Measurements from ENCODE around the gene PTPN21. TPM values are rescaled to one million over a fixed set of nuclear protein-coding genes. Genes with fewer than 3 reads are reported as not detected.

The PTPN21 gene
- total RNA-seq, 2 donors from 2014 or later, result 0.14 to 0.95 TPM

- H3K4me1 Mint-ChIP-seq (ENCODE audit: low read depth), result no peaks in the 10 kb centered on the region
- ATAC-seq (replicated peaks in 1 of 2) (no peak), DNase-seq (no peak)
- no peaks in the 10 kb centered on the region for H3K9me3 Mint-ChIP-seq
- H3K27ac Mint-ChIP-seq, result no peak overlapping the region
- H3K4me3 Mint-ChIP-seq, result no peak overlapping the region
- H3K27me3 Mint-ChIP-seq (ENCODE audit: low read depth), result peaks cover 18% of the 10 kb centered on the region
- H3K36me3 Mint-ChIP-seq (ENCODE audit: insufficient read depth in 2 of 2), result no peaks in the 10 kb centered on the region
These were observed 64.6 kb downstream of the PTPN21 start for GRCh38 chr14:88490168-88490567.

- Mint-ChIP-seq H3K4me1 (ENCODE audit: low read depth) (no peaks in the 10 kb centered on the region), H3K27ac (no peak overlapping the region), H3K27me3 (ENCODE audit: low read depth) (peaks cover 12% of the 10 kb centered on the region), H3K9me3 (no peaks in the 10 kb centered on the region), H3K4me3 (no peak overlapping the region), H3K36me3 (ENCODE audit: insufficient read depth in 2 of 2) (no peaks in the 10 kb centered on the region)
- DNase-seq (no peak), ATAC-seq (replicated peaks in 1 of 2) (no peak)
These were observed 65.9 kb downstream of the PTPN21 start for GRCh38 chr14:88488897-88489296.

- peaks cover 4% of the 10 kb centered on the region for H3K27me3 Mint-ChIP-seq (ENCODE audit: low read depth)
- no peak for DNase-seq
- H3K36me3 Mint-ChIP-seq (ENCODE audit: insufficient read depth in 2 of 2), result no peaks in the 10 kb centered on the region
- no peak overlapping the region for H3K27ac Mint-ChIP-seq
- no peaks in the 10 kb centered on the region for H3K9me3 Mint-ChIP-seq
- no peak overlapping the region for H3K4me3 Mint-ChIP-seq
- H3K4me1 Mint-ChIP-seq (ENCODE audit: low read depth), result no peaks in the 10 kb centered on the region
- ATAC-seq (replicated peaks in 1 of 2), result no peak
These were observed 66.7 kb downstream of the PTPN21 start for GRCh38 chr14:88488081-88488480.

GRCh38 chr14:88482524-88482923, 72.3 kb downstream of the PTPN21 start:
- no peaks in the 10 kb centered on the region for H3K9me3 Mint-ChIP-seq
- peaks cover 7% of the 10 kb centered on the region for H3K27me3 Mint-ChIP-seq (ENCODE audit: low read depth)
- H3K36me3 Mint-ChIP-seq (ENCODE audit: insufficient read depth in 2 of 2), result no peaks in the 10 kb centered on the region
- DNase-seq (no peak), ATAC-seq (replicated peaks in 1 of 2) (no peak)
- H3K4me1 Mint-ChIP-seq (ENCODE audit: low read depth), result no peaks in the 10 kb centered on the region
- H3K27ac Mint-ChIP-seq, result no peak overlapping the region
- H3K4me3 Mint-ChIP-seq, result no peak overlapping the region

DNA sequence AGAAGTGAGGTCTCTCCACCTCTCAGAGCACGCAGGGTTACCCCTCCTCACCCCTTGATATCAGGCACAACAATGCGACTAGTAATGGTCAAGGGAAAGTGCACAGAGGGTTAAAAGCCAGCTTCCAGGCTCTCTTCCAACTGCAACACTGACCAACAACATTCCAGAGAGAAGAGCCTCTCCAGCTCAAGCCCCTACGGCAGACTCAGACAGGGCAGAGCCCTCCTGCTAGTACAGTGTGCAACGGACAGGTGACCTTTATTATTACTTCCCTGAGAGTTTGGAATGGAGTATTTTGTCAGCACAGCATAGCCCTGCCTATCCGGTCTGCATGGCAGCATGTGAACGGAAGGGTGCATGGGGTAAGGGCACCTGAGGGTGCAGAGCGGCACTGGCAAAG, 73.0 kb downstream of the PTPN21 start:
- DNase-seq (no peak), ATAC-seq (replicated peaks in 1 of 2) (no peak)
- no peaks in the 10 kb centered on the region for H3K36me3 Mint-ChIP-seq (ENCODE audit: insufficient read depth in 2 of 2)
- peaks cover 7% of the 10 kb centered on the region for H3K27me3 Mint-ChIP-seq (ENCODE audit: low read depth)
- no peak overlapping the region for H3K27ac Mint-ChIP-seq
- H3K4me3 Mint-ChIP-seq, result no peak overlapping the region
- H3K9me3 Mint-ChIP-seq, result no peaks in the 10 kb centered on the region
- no peaks in the 10 kb centered on the region for H3K4me1 Mint-ChIP-seq (ENCODE audit: low read depth)

- no peak overlapping the region for H3K4me3 Mint-ChIP-seq
- H3K36me3 Mint-ChIP-seq (ENCODE audit: insufficient read depth in 2 of 2), result no peaks in the 10 kb centered on the region
- DNase-seq (no peak), ATAC-seq (replicated peaks in 1 of 2) (no peak)
- H3K27me3 Mint-ChIP-seq (ENCODE audit: low read depth), result peaks cover 7% of the 10 kb centered on the region
- H3K4me1 Mint-ChIP-seq (ENCODE audit: low read depth), result no peaks in the 10 kb centered on the region
- no peaks in the 10 kb centered on the region for H3K9me3 Mint-ChIP-seq
- H3K27ac Mint-ChIP-seq, result no peak overlapping the region
These were observed 73.7 kb downstream of the PTPN21 start for GRCh38 chr14:88481059-88481458.

DNA sequence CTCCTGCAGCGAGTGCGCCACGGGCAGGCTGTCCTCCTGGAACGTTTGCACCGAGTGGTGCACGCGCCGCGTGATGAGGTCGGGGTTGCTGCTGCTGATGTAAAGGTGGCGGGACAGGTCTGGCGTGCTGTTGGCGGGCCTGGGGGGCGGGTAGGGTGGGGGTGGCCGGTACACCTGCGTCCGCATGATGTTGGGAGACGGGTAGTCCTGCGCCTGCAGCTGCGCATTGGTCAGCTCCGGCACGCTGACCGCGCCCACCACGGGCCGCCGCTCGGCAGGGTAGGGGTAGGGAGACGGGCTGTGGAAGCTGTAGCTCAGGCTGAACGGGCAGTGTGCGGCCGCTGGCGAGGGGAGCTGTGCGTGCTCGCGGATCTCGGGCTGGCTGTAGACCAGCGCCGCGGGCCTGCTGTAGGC, 75.2 kb downstream of the PTPN21 start:
- H3K9me3 Mint-ChIP-seq, result no peaks in the 10 kb centered on the region
- no peak overlapping the region for H3K4me3 Mint-ChIP-seq
- DNase-seq (no peak), ATAC-seq (replicated peaks in 1 of 2) (no peak)
- H3K27ac Mint-ChIP-seq, result no peak overlapping the region
- no peaks in the 10 kb centered on the region for H3K36me3 Mint-ChIP-seq (ENCODE audit: insufficient read depth in 2 of 2)
- H3K27me3 Mint-ChIP-seq (ENCODE audit: low read depth), result peaks cover 7% of the 10 kb centered on the region
- no peaks in the 10 kb centered on the region for H3K4me1 Mint-ChIP-seq (ENCODE audit: low read depth)

DNA sequence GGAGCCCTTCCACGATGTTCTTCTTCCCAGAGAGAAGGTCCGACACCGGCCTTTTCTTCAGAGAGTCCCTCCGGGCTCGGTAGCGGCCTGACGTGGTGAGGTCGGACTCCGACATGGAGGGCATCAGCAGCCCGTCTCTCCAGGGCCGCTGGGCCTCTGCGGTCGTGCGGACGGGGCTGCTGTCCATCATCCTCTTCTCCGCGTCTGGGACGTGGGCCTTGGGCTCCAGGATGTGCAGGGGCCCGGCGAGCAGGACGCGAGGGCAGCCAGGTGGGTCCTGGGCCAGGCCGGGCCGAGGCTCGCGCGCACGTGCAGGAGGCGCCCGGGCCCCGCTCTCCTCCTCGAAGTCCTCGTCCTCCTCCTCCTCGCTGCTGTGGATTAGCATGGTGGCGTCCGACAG, 75.9 kb downstream of the PTPN21 start:
- H3K27me3 Mint-ChIP-seq (ENCODE audit: low read depth), result peaks cover 7% of the 10 kb centered on the region
- H3K4me3 Mint-ChIP-seq, result no peak overlapping the region
- no peak for DNase-seq
- no peaks in the 10 kb centered on the region for H3K9me3 Mint-ChIP-seq
- no peak for ATAC-seq (replicated peaks in 1 of 2)
- H3K4me1 Mint-ChIP-seq (ENCODE audit: low read depth), result no peaks in the 10 kb centered on the region
- H3K36me3 Mint-ChIP-seq (ENCODE audit: insufficient read depth in 2 of 2), result no peaks in the 10 kb centered on the region
- no peak overlapping the region for H3K27ac Mint-ChIP-seq

DNA sequence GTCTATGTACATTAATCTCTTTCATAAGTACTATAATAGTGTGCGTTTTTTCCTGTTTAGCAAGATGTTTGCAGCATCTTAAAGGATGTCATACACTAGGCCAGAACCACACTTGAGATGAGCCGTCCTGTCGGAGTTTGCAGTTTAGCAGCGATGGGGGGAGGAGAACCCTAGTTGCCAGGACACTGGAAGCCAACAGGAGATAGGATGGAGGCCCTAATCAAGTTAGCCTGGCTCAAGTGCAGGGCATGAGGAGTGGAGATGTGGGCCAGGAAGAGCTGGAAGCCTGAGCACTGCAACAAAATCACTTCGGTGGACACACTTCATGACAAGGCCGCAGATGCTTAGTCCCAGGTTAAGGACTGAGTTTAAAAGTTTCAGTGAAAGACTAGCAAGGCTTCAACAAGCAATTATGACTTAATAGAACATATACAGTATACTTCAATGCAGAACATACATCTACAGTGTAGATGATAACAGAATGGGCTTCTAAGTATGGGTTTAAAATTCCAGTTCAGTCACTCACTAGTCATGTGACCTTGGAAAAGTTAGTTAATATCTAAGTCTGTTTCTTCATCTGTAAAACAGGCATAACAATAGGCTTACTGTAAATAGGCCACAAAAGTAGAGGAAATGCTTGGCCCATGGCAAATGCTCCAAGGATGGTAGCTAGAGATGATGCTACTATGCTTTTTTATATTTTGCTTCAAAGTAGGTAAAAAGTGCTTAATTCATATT, 77.1 kb downstream of the PTPN21 start:
- H3K36me3 Mint-ChIP-seq (ENCODE audit: insufficient read depth in 2 of 2), result no peaks in the 10 kb centered on the region
- H3K27ac Mint-ChIP-seq, result no peak overlapping the region
- ATAC-seq (replicated peaks in 1 of 2) (no peak), DNase-seq (no peak)
- H3K4me3 Mint-ChIP-seq, result no peak overlapping the region
- no peaks in the 10 kb centered on the region for H3K4me1 Mint-ChIP-seq (ENCODE audit: low read depth)
- H3K9me3 Mint-ChIP-seq, result no peaks in the 10 kb centered on the region
- peaks cover 7% of the 10 kb centered on the region for H3K27me3 Mint-ChIP-seq (ENCODE audit: low read depth)

- H3K27ac Mint-ChIP-seq, result no peak overlapping the region
- no peaks in the 10 kb centered on the region for H3K4me1 Mint-ChIP-seq (ENCODE audit: low read depth)
- H3K4me3 Mint-ChIP-seq, result no peak overlapping the region
These were observed 78.0 kb downstream of the PTPN21 start for GRCh38 chr14:88476825-88477224.

GRCh38 chr14:88476214-88476774, 78.5 kb downstream of the PTPN21 start:
- Mint-ChIP-seq H3K4me1 (ENCODE audit: low read depth) (no peaks in the 10 kb centered on the region), H3K27me3 (ENCODE audit: low read depth) (peaks cover 2% of the 10 kb centered on the region), H3K36me3 (ENCODE audit: insufficient read depth in 2 of 2) (no peaks in the 10 kb centered on the region), H3K9me3 (no peaks in the 10 kb centered on the region), H3K27ac (no peak overlapping the region), H3K4me3 (no peak overlapping the region)
- DNase-seq (no peak), ATAC-seq (replicated peaks in 1 of 2) (no peak)

More at GRCh38 chr14:88476825-88477224, 78.0 kb downstream of the PTPN21 start:
- DNase-seq (no peak), ATAC-seq (replicated peaks in 1 of 2) (no peak)
- Mint-ChIP-seq H3K9me3 (no peaks in the 10 kb centered on the region), H3K36me3 (ENCODE audit: insufficient read depth in 2 of 2) (no peaks in the 10 kb centered on the region), H3K27me3 (ENCODE audit: low read depth) (peaks cover 7% of the 10 kb centered on the region)

- no peaks in the 10 kb centered on the region for H3K36me3 Mint-ChIP-seq (ENCODE audit: insufficient read depth in 2 of 2)
- H3K9me3 Mint-ChIP-seq, result no peaks in the 10 kb centered on the region
- H3K27ac Mint-ChIP-seq, result no peak overlapping the region
- DNase-seq (no peak), ATAC-seq (replicated peaks in 1 of 2) (no peak)
- no peaks in the 10 kb centered on the region for H3K27me3 Mint-ChIP-seq (ENCODE audit: low read depth)
- H3K4me3 Mint-ChIP-seq, result no peak overlapping the region
- H3K4me1 Mint-ChIP-seq (ENCODE audit: low read depth), result no peaks in the 10 kb centered on the region
These were observed 81.0 kb downstream of the PTPN21 start for GRCh38 chr14:88473791-88474190.

DNA sequence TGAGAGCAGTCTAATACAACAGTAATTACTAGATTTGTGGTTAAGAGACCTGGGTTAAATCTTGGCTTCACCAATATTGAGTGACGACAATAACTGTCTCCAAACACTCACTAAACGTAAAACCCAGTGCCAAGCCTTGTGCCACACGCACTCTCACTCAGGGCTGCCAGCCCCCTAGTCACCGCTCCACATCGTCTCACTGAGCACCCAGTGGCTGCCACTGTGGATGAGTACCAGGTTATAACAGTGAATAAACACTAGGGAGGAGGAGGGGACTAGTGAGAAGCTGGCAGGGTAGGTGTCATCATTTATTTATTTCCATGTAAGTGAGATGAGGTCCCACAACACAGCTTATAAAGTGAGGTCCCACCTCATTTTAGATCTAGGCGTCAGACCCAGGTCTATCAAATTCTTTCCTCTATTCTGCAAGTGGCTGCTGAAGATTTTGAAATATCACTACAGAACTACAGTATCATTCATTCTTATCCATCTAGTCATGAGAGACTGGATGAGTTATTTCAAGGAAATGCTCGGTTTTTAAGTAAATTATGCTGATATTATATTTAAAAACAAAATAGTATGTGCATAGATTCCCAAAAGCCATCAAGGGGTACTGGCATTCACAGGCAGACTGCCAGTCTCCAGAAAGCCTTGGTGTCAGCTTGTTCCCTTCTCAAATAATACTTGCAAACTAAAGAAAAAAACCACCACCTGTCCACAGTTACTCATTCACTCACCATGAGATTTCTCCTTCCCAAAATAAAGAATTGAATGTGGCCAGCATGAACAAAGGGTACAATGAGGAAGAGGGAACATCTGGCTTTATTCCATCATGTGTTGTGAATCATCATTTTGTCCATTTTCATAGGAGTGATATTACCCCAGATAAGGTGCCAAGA, 84.0 kb downstream of the PTPN21 start:
- no peaks in the 10 kb centered on the region for H3K36me3 Mint-ChIP-seq (ENCODE audit: insufficient read depth in 2 of 2)
- H3K27me3 Mint-ChIP-seq (ENCODE audit: low read depth), result no peaks in the 10 kb centered on the region
- no peak overlapping the region for H3K4me3 Mint-ChIP-seq
- no peak for ATAC-seq (replicated peaks in 1 of 2)
- no peaks in the 10 kb centered on the region for H3K9me3 Mint-ChIP-seq
- DNase-seq, result no peak
- H3K27ac Mint-ChIP-seq, result no peak overlapping the region
- no peaks in the 10 kb centered on the region for H3K4me1 Mint-ChIP-seq (ENCODE audit: low read depth)
